ENCODE measurements around the gene WFS1. TPM values are rescaled to one million over a fixed set of nuclear protein-coding genes. Genes with fewer than 3 reads are reported as not detected.

The WFS1 gene
- total RNA-seq, 1 experiment from 2014 or later, result 21.5 TPM

- no peak for ATAC-seq
- Histone ChIP-seq H3K4me1 (ENCODE audit: control insufficient read depth in 1 of 2, insufficient read depth in 2 of 2, low read length in 2 of 2) (no peaks in the 10 kb centered on the region), H3K27ac (ENCODE audit: low read depth, low read length) (no peak overlapping the region), H2AFZ (ENCODE audit: low read depth, low read length, poor library complexity, severe bottlenecking) (no peak overlapping the region), H4K20me1 (ENCODE audit: insufficient read depth) (no peaks in the 10 kb centered on the region), H3K79me2 (ENCODE audit: insufficient read depth, low read length) (no peaks in the 10 kb centered on the region), H3K9ac (ENCODE audit: low read length) (no peak overlapping the region), H3K4me2 (ENCODE audit: low read length) (no peak overlapping the region), H3K27me3 (ENCODE audit: insufficient read depth, low read length) (no peaks in the 10 kb centered on the region), H3K9me2 (ENCODE audit: insufficient read depth) (no peaks in the 10 kb centered on the region), H3K4me3 (replicated peaks in 1 of 2; ENCODE audit: low read depth in 1 of 2, low read length in 2 of 2) (no peak overlapping the region), H3K36me3 (ENCODE audit: control insufficient read depth in 1 of 2, insufficient read depth in 2 of 2, low read length in 2 of 2) (no peaks in the 10 kb centered on the region), H3K9me3 (ENCODE audit: control insufficient read depth in 1 of 2, insufficient read depth in 1 of 2, low read depth in 1 of 2, low read length in 2 of 2) (no peaks in the 10 kb centered on the region)
- ChIA-PET RAD21 (ENCODE audit: low non-redundant PET in 1 of 2, low total read pairs in 2 of 2, uncharacterized antibody in 2 of 2, unreplicated experiment in 2 of 2) (no interaction called here), POLR2A (no interaction called here), CTCF (no interaction called here)
- BruUV-seq (replicated peaks), result no TSS peak
- DNase-seq (ENCODE audit: low read depth, low spot score), result no peak
- TF ChIP-seq POLR2A (IDR thresholded peaks at IDR 0.05; ENCODE audit: borderline replicate concordance, extremely low read depth, insufficient read depth, insufficient read length) (no peak), SIN3A (IDR thresholded peaks at IDR 0.05; ENCODE audit: low read depth) (no peak), EZH2phosphoT487 (IDR thresholded peaks at IDR 0.05; ENCODE audit: borderline replicate concordance) (no peak), ATF3 (IDR thresholded peaks at IDR 0.05) (no peak), CEBPB (IDR thresholded peaks at IDR 0.05; ENCODE audit: low read depth) (no peak), ZFX (IDR thresholded peaks at IDR 0.05) (no peak), SP1 (IDR thresholded peaks at IDR 0.05; ENCODE audit: low read depth) (no peak)
- TF ChIP-seq, protein P1, sequence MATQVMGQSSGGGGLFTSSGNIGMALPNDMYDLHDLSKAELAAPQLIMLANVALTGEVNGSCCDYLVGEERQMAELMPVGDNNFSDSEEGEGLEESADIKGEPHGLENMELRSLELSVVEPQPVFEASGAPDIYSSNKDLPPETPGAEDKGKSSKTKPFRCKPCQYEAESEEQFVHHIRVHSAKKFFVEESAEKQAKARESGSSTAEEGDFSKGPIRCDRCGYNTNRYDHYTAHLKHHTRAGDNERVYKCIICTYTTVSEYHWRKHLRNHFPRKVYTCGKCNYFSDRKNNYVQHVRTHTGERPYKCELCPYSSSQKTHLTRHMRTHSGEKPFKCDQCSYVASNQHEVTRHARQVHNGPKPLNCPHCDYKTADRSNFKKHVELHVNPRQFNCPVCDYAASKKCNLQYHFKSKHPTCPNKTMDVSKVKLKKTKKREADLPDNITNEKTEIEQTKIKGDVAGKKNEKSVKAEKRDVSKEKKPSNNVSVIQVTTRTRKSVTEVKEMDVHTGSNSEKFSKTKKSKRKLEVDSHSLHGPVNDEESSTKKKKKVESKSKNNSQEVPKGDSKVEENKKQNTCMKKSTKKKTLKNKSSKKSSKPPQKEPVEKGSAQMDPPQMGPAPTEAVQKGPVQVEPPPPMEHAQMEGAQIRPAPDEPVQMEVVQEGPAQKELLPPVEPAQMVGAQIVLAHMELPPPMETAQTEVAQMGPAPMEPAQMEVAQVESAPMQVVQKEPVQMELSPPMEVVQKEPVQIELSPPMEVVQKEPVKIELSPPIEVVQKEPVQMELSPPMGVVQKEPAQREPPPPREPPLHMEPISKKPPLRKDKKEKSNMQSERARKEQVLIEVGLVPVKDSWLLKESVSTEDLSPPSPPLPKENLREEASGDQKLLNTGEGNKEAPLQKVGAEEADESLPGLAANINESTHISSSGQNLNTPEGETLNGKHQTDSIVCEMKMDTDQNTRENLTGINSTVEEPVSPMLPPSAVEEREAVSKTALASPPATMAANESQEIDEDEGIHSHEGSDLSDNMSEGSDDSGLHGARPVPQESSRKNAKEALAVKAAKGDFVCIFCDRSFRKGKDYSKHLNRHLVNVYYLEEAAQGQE (IDR thresholded peaks at IDR 0.05; ENCODE audit: low read depth), result no peak
- intact Hi-C loops (cut with micrococcal nuclease), result no loop called here
These were observed 24.0 kb downstream of the WFS1 start for GRCh38 chr4:6293661-6294060.

Data from HCT116 (cell line).